Endodermal cell (in vitro differentiated cells): ENCODE data around the gene GARIN5B. TPM values are rescaled to one million over a fixed set of nuclear protein-coding genes. Genes with fewer than 3 reads are reported as not detected.

Experiments
- DNase-seq: peaks from one replicate; pipeline ENCODE4 v3.0.0-alpha.2; 2017
- H3K27ac ChIP-seq: 2 replicates; pipeline ENCODE4 v1.5.1; 2013; ENCODE audit warnings: mild to moderate bottlenecking, low read depth, low read length, moderate library complexity
- H3K27me3 ChIP-seq: 2 replicates; pipeline ENCODE4 v1.6.1; 2013; ENCODE audit warnings: mild to moderate bottlenecking, low read length, moderate library complexity; ENCODE audit not compliant: insufficient read depth, control insufficient read depth, poor library complexity, severe bottlenecking
- H3K36me3 ChIP-seq: 2 replicates; pipeline ENCODE4 v1.7.0; 2013; ENCODE audit warnings: mild to moderate bottlenecking, low read length, moderate library complexity; ENCODE audit not compliant: control insufficient read depth, insufficient read depth
- H3K4me1 ChIP-seq: one replicate; pipeline ENCODE4 v1.7.0; 2013; ENCODE audit warnings: low read length; ENCODE audit not compliant: control insufficient read depth, insufficient read depth
- H3K4me3 ChIP-seq: 2 replicates; pipeline ENCODE4 v1.5.1; 2013; ENCODE audit warnings: mild to moderate bottlenecking, low read length, moderate library complexity
- H3K9ac ChIP-seq: 2 replicates; pipeline ENCODE4 v1.6.1; 2013; ENCODE audit warnings: mild to moderate bottlenecking, low read length, moderate library complexity; ENCODE audit not compliant: poor library complexity, severe bottlenecking; ENCODE audit errors: extremely low read depth
- H3K9me3 ChIP-seq: 2 replicates; pipeline ENCODE4 v1.6.1; 2013; ENCODE audit warnings: mild to moderate bottlenecking, low read length, moderate library complexity; ENCODE audit not compliant: control insufficient read depth
- H3K27ac Mint-ChIP-seq: 2 replicates; pipeline ENCODE4 v1.8.0; 2020; ENCODE audit warnings: mixed read lengths
- H3K27me3 Mint-ChIP-seq: 2 replicates; pipeline ENCODE4 v1.8.0; 2021; ENCODE audit warnings: mild to moderate bottlenecking, mixed read lengths; ENCODE audit not compliant: insufficient read depth
- H3K36me3 Mint-ChIP-seq: 2 replicates; pipeline ENCODE4 v1.8.0; 2020; ENCODE audit warnings: low read depth, mixed read lengths
- H3K4me1 Mint-ChIP-seq: 2 replicates; pipeline ENCODE4 v1.8.0; 2020; ENCODE audit warnings: mixed read lengths
- H3K4me3 Mint-ChIP-seq: 2 replicates; pipeline ENCODE4 v1.8.0; 2020; ENCODE audit warnings: mild to moderate bottlenecking, moderate library complexity, mixed read lengths
- H3K9me3 Mint-ChIP-seq: 2 replicates; pipeline ENCODE4 v1.8.0; 2020; ENCODE audit warnings: mild to moderate bottlenecking, mixed read lengths
- WGBS, 2 experiments: methylation state at CpG; one replicate each; pipeline versions ENCODE4 v1.1.5 to v1.1.7; 2013; ENCODE audit warnings: missing lambda C conversion rate in 2 of 2, mixed read lengths in 1 of 2; ENCODE audit not compliant: insufficient coverage in 1 of 2, insufficient read length in 1 of 2; 5-methylcytosine and 5-hydroxymethylcytosine counted together
- total RNA-seq, 2 donors: library from RNA; stranded (reverse); fragmentation: NEBNext Ultra II Directional in 1 of 2; extraction: Animal tissue kit (Norgen Biotek cat#: 25700) in 1 of 2; gene quantifications; 2 replicates in 1 of 2; 3 replicates in 1 of 2; pipeline ENCODE4 v1.2.1, GENCODE V29; 2021
- TF ChIP-seq, protein P1 (sequence below): fragments of 200-600 bp; sonication (generic); conservative IDR thresholded peaks from 2 replicates; pipeline ENCODE4 v1.5.0; 2021; ENCODE audit warnings: antibody characterized with exemption, mild to moderate bottlenecking

GARIN5B gene
- total RNA-seq, 2 donors from 2014 or later = 0.09 to 0.11 TPM

DNA sequence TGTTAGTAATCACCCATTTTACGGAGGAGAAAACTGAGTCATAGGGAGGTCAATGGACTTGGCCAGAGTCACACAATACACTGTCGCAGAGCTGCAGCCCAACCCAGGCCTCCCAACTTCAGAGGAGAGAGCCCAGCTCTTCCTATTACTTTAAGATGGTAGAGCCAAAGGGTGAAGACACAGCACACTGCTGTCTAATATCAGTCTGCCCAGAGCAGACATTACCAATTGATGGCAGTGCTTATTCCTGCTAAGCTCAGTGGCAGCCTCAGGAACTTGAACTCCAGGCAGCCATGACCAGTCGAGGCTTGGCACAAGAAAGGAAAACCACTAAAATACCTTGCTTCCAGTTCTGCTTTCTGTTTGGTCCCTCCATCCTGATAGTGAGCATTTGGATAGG lies 56.3 kb downstream of the GARIN5B start:
- H3K27ac Mint-ChIP-seq = peak overlapping the region; percentile 48
- H3K9me3 ChIP-seq = no peaks in the 10 kb centered on the region
- no peak overlapping the region for H3K4me3 Mint-ChIP-seq
- H3K4me1 Mint-ChIP-seq = peaks cover 5% of the 10 kb centered on the region
- H3K27me3 Mint-ChIP-seq = no peaks in the 10 kb centered on the region
- WGBS, 2 experiments = 90 to 92% methylated on average over 3 of the region's 3 CpGs
- H3K9ac ChIP-seq = no peak overlapping the region
- H3K9me3 Mint-ChIP-seq = no peaks in the 10 kb centered on the region
- no peaks in the 10 kb centered on the region for H3K4me1 ChIP-seq
- H3K36me3 Mint-ChIP-seq = peaks cover 67% of the 10 kb centered on the region
- H3K27ac ChIP-seq = no peak overlapping the region
- TF ChIP-seq, protein P1, sequence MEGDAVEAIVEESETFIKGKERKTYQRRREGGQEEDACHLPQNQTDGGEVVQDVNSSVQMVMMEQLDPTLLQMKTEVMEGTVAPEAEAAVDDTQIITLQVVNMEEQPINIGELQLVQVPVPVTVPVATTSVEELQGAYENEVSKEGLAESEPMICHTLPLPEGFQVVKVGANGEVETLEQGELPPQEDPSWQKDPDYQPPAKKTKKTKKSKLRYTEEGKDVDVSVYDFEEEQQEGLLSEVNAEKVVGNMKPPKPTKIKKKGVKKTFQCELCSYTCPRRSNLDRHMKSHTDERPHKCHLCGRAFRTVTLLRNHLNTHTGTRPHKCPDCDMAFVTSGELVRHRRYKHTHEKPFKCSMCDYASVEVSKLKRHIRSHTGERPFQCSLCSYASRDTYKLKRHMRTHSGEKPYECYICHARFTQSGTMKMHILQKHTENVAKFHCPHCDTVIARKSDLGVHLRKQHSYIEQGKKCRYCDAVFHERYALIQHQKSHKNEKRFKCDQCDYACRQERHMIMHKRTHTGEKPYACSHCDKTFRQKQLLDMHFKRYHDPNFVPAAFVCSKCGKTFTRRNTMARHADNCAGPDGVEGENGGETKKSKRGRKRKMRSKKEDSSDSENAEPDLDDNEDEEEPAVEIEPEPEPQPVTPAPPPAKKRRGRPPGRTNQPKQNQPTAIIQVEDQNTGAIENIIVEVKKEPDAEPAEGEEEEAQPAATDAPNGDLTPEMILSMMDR = no peak
- DNase-seq = no peak
- no peak overlapping the region for H3K4me3 ChIP-seq
- no peaks in the 10 kb centered on the region for H3K27me3 ChIP-seq
- H3K36me3 ChIP-seq = peaks cover 81% of the 10 kb centered on the region

GRCh38 chr19:55305983-55306562 lies 57.0 kb downstream of the GARIN5B start:
- 96 to 99% methylated on average over 8 to 17 of the region's 17 CpGs for WGBS, 2 experiments
- no peaks in the 10 kb centered on the region for H3K9me3 Mint-ChIP-seq
- no peak overlapping the region for H3K4me3 Mint-ChIP-seq
- H3K4me1 Mint-ChIP-seq = peaks cover 9% of the 10 kb centered on the region
- TF ChIP-seq, protein P1 = no peak
- peaks cover 82% of the 10 kb centered on the region for H3K36me3 ChIP-seq
- no peak overlapping the region for H3K9ac ChIP-seq
- peaks cover 67% of the 10 kb centered on the region for H3K36me3 Mint-ChIP-seq
- no peak overlapping the region for H3K4me3 ChIP-seq
- no peak overlapping the region for H3K27ac ChIP-seq
- H3K9me3 ChIP-seq = no peaks in the 10 kb centered on the region
- no peaks in the 10 kb centered on the region for H3K27me3 ChIP-seq
- DNase-seq = peak; percentile 54
- no peaks in the 10 kb centered on the region for H3K27me3 Mint-ChIP-seq
- no peaks in the 10 kb centered on the region for H3K4me1 ChIP-seq
- no peak overlapping the region for H3K27ac Mint-ChIP-seq

DNA sequence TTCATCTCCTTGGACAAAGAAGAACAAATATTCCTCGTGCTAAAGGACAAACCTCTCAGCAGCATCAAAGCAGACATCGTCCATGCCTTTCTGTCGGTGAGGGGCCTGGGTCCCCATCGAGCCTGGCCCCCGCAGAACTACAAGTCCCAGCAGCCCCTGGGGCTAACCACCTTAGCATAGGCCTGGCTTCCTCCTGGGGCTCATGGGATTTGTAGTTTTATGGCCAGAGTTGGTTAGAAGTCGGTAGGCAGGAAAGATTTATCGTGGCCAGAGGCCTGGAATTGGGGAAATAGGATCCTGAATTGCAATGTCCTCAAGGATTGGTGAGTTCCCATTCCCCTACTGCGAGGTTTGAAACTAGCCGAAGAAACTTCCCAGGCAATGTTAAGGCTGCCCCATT lies 57.6 kb downstream of the GARIN5B start:
- no peak overlapping the region for H3K9ac ChIP-seq
- H3K27me3 Mint-ChIP-seq = no peaks in the 10 kb centered on the region
- peaks cover 84% of the 10 kb centered on the region for H3K36me3 ChIP-seq
- H3K9me3 Mint-ChIP-seq = no peaks in the 10 kb centered on the region
- H3K4me3 Mint-ChIP-seq = no peak overlapping the region
- no peaks in the 10 kb centered on the region for H3K4me1 ChIP-seq
- 89 to 94% methylated on average over 3 to 9 of the region's 9 CpGs for WGBS, 2 experiments
- DNase-seq = peak; percentile 79
- no peak overlapping the region for H3K27ac ChIP-seq
- peaks cover 67% of the 10 kb centered on the region for H3K36me3 Mint-ChIP-seq
- H3K27me3 ChIP-seq = no peaks in the 10 kb centered on the region
- H3K27ac Mint-ChIP-seq = no peak overlapping the region
- no peaks in the 10 kb centered on the region for H3K9me3 ChIP-seq
- H3K4me1 Mint-ChIP-seq = peaks cover 9% of the 10 kb centered on the region
- no peak overlapping the region for H3K4me3 ChIP-seq
- TF ChIP-seq, protein P1 = no peak
